SK-N-SH (cell line): ENCODE results near the gene KLHL24. TPM values are rescaled to one million over a fixed set of nuclear protein-coding genes. Genes with fewer than 3 reads are reported as not detected.

ENCODE experiments used
- CTCF ChIA-PET: fragments of 300-600, 350-600 bp; formaldehyde crosslinking; extraction: SDS; loops from one replicate; lab custom pipeline; 2021; lab: Yijun Ruan, JAX
- POLR2A ChIA-PET: fragments of 350-600 bp; sonication (Branson Sonifier 250); formaldehyde crosslinking; extraction: SDS; loops from one replicate; lab custom pipeline; 2020; ENCODE audit warnings: antibody characterized with exemption, inconsistent platforms; lab: Yijun Ruan, JAX
- DNase-seq: peaks from one replicate; pipeline ENCODE4 v3.0.0; 2012
- H2AFZ ChIP-seq: fragments of 200-600 bp; sonication (generic); 2 replicates; pipeline ENCODE4 v1.8.1; 2016; ENCODE audit warnings: antibody characterized with exemption, mild to moderate bottlenecking, low read depth
- H3F3A ChIP-seq: fragments of 200-600 bp; sonication (generic); replicated peaks from 2 replicates; pipeline ENCODE3; 2016; ENCODE audit warnings: antibody characterized with exemption, mild to moderate bottlenecking; ENCODE audit not compliant: insufficient read depth
- H3K27ac ChIP-seq, 2 experiments: fragments of 200-500 bp in 1 of 2; fragments of 200-600 bp in 1 of 2; sonication (Bioruptor generic) in 1 of 2; sonication (generic), shearing (Covaris generic) in 1 of 2; 2 replicates each; pipeline versions ENCODE4 v1.5.1 to v1.6.1; 2014 to 2016; ENCODE audit warnings: low read depth in 2 of 2, inconsistent platforms in 1 of 2, low read length in 1 of 2, mild to moderate bottlenecking in 1 of 2, mixed read lengths in 1 of 2
- H3K27me3 ChIP-seq: fragments of 200-600 bp; sonication (generic), shearing (Covaris generic); 2 replicates; pipeline ENCODE4 v1.6.1; 2016; ENCODE audit warnings: mixed run types; ENCODE audit not compliant: insufficient read depth
- H3K36me3 ChIP-seq, 2 experiments: fragments of 200-500 bp in 1 of 2; fragments of 200-600 bp in 1 of 2; sonication (Bioruptor generic) in 1 of 2; sonication (generic) in 1 of 2; replicated peaks in 1 of 2; 2 replicates each; pipeline versions ENCODE3 to v1.5.1; 2014 to 2016; ENCODE audit warnings: low read length in 1 of 2, mild to moderate bottlenecking in 1 of 2; ENCODE audit not compliant: insufficient read depth in 2 of 2, control insufficient read depth in 1 of 2
- H3K4me1 ChIP-seq, 2 experiments: fragments of 200-500 bp in 1 of 2; fragments of 200-600 bp in 1 of 2; sonication (Bioruptor generic) in 1 of 2; sonication (generic), shearing (Covaris generic) in 1 of 2; 2 replicates each; pipeline versions ENCODE4 v1.5.1 to v1.6.1; 2014 to 2016; ENCODE audit warnings: low read depth in 1 of 2, low read length in 1 of 2, mixed run types in 1 of 2; ENCODE audit not compliant: insufficient read depth in 2 of 2, control insufficient read depth in 1 of 2
- H3K4me2 ChIP-seq: fragments of 200-600 bp; sonication (generic), shearing (Covaris generic); 2 replicates; pipeline ENCODE4 v1.6.1; 2017; ENCODE audit warnings: mixed run types
- H3K4me3 ChIP-seq, 2 experiments: fragments of 200-500 bp in 1 of 2; fragments of 200-600 bp in 1 of 2; sonication (Bioruptor generic) in 1 of 2; sonication (generic), shearing (Covaris generic) in 1 of 2; 2 replicates each; pipeline versions ENCODE4 v1.5.1 to v1.8.1; 2014 to 2016; ENCODE audit warnings: low read depth in 2 of 2, inconsistent platforms in 1 of 2, low read length in 1 of 2, mild to moderate bottlenecking in 1 of 2, mixed read lengths in 1 of 2, moderate library complexity in 1 of 2
- H3K79me2 ChIP-seq: fragments of 200-600 bp; sonication (generic); 2 replicates; pipeline ENCODE4 v1.8.1; 2017; ENCODE audit warnings: mild to moderate bottlenecking; ENCODE audit not compliant: insufficient read depth
- H3K9ac ChIP-seq: fragments of 200-600 bp; sonication (generic); 2 replicates; pipeline ENCODE4 v1.6.1; 2017; ENCODE audit warnings: mixed run types
- H3K9me2 ChIP-seq: fragments of 200-600 bp; sonication (generic); 2 replicates; pipeline ENCODE4 v1.6.1; 2017; ENCODE audit warnings: mixed run types
- H3K9me3 ChIP-seq: fragments of 200-600 bp; sonication (generic); 2 replicates; pipeline ENCODE4 v1.6.1; 2017; ENCODE audit warnings: mixed run types, mild to moderate bottlenecking, moderate library complexity
- H4K20me1 ChIP-seq: fragments of 200-600 bp; sonication (generic); 2 replicates; pipeline ENCODE4 v1.6.1; 2017; ENCODE audit warnings: mild to moderate bottlenecking, mixed run types; ENCODE audit not compliant: insufficient read depth
- ELF1 ChIP-seq: IDR thresholded peaks from 2 replicates; pipeline ENCODE4 v1.4.0; 2012
- EP300 ChIP-seq, 2 experiments: IDR thresholded peaks; 2 replicates each; pipeline versions ENCODE4 v1.4.0 to v1.6.1; 2012; ENCODE audit warnings: borderline replicate concordance in 1 of 2, low read depth in 1 of 2, low read length in 1 of 2
- FOXM1 ChIP-seq: IDR thresholded peaks from 2 replicates; pipeline ENCODE4 v1.4.0; 2012; ENCODE audit warnings: low read depth, mild to moderate bottlenecking
- GABPA ChIP-seq: IDR thresholded peaks from 2 replicates; pipeline ENCODE4 v1.4.0; 2012; ENCODE audit warnings: low read depth, mild to moderate bottlenecking
- IRF3 ChIP-seq: fragments of 150-350 bp; IDR thresholded peaks from 2 replicates; pipeline ENCODE4 v1.6.1; 2016; ENCODE audit warnings: mild to moderate bottlenecking, low read depth, low read length
- JUND ChIP-seq: IDR thresholded peaks from 2 replicates; pipeline ENCODE4 v1.4.0; 2012
- MAX ChIP-seq: IDR thresholded peaks from 2 replicates; pipeline ENCODE4 v1.4.0; 2012; ENCODE audit warnings: low read depth
- MEF2A ChIP-seq: IDR thresholded peaks from 2 replicates; pipeline ENCODE4 v1.4.0; 2012; ENCODE audit warnings: low read depth, borderline replicate concordance
- NRF1 ChIP-seq: IDR thresholded peaks from 2 replicates; pipeline ENCODE4 v1.6.1; 2012; ENCODE audit warnings: low read depth, mild to moderate bottlenecking, low read length
- PBX3 ChIP-seq: IDR thresholded peaks from 2 replicates; pipeline ENCODE4; 2012
- RCOR1 ChIP-seq: fragments of 150-350 bp; IDR thresholded peaks from 2 replicates; pipeline ENCODE4 v1.6.1; 2017; ENCODE audit warnings: antibody characterized with exemption, low read length
- REST ChIP-seq: IDR thresholded peaks from 2 replicates; pipeline ENCODE4 v1.6.1; 2012; ENCODE audit warnings: mild to moderate bottlenecking, low read depth, low read length, moderate library complexity
- RFX5 ChIP-seq: IDR thresholded peaks from 2 replicates; pipeline ENCODE4 v1.6.1; 2012; ENCODE audit warnings: mild to moderate bottlenecking, improper control_type of control experiment, low read length
- RXRA ChIP-seq: IDR thresholded peaks from 2 replicates; pipeline ENCODE4 v1.4.0; 2012; ENCODE audit warnings: low read depth, mild to moderate bottlenecking, borderline replicate concordance
- SMC3 ChIP-seq: IDR thresholded peaks from 2 replicates; pipeline ENCODE4 v1.6.1; 2012; ENCODE audit warnings: low read depth, low read length, improper control_type of control experiment
- TAF1 ChIP-seq: IDR thresholded peaks from 2 replicates; pipeline ENCODE4 v1.6.1; 2012; ENCODE audit warnings: low read depth, mild to moderate bottlenecking, low read length, moderate library complexity, borderline replicate concordance
- TEAD4 ChIP-seq: IDR thresholded peaks from 2 replicates; pipeline ENCODE4 v1.4.0; 2012; ENCODE audit warnings: mild to moderate bottlenecking, borderline replicate concordance; ENCODE audit not compliant: insufficient read depth
- USF2 ChIP-seq: fragments of 150-350 bp; IDR thresholded peaks from 2 replicates; pipeline ENCODE4 v1.6.1; 2017; ENCODE audit warnings: antibody characterized with exemption, low read length, low read depth, borderline replicate concordance
- YY1 ChIP-seq: IDR thresholded peaks from 2 replicates; pipeline ENCODE4 v1.4.0; 2012; ENCODE audit warnings: low read depth, mild to moderate bottlenecking
- WGBS: methylation state at CpG from one replicate; pipeline ENCODE4 v1.1.6; 2017; ENCODE audit warnings: low lambda C conversion rate; 5-methylcytosine and 5-hydroxymethylcytosine counted together
- polyA plus RNA-seq, 3 experiments: library from polyadenylated mRNA; depleted of rRNA; stranded (reverse); fragments of >200 nt; gene quantifications; 2 replicates each; pipeline ENCODE4 v1.2.3, GENCODE V29; 2012

KLHL24 gene
- polyA plus RNA-seq, 1 of the 3 experiments (the other 2 are of a cell fraction): 5.7 TPM

GRCh38 chr3:183699238-183699947, 64.0 kb downstream of the KLHL24 start (continued):
- TF ChIP-seq REST (no peak), IRF3 (no peak), RFX5 (no peak), ELF1 (no peak), NRF1 (no peak), PBX3 (no peak), MAX (no peak)

- peaks cover 75% of the 10 kb centered on the region for H4K20me1 ChIP-seq
- POLR2A ChIA-PET: no interaction called here
Measured at GRCh38 chr3:183701744-183702143, 66.3 kb downstream of the KLHL24 start.

More at GRCh38 chr3:183701744-183702143, 66.3 kb downstream of the KLHL24 start:
- H3K4me2 ChIP-seq: no peak overlapping the region
- H3K9me2 ChIP-seq: no peaks in the 10 kb centered on the region
- H3K36me3 ChIP-seq: peaks cover 0 to 14% of the 10 kb centered on the region in 2 experiments
- H3F3A ChIP-seq: peaks cover 5% of the 10 kb centered on the region
- CTCF ChIA-PET: interaction anchor here (0.8 to 1.4 kb wide), 2 partner anchors 232 to 579 kb away, joined by 3 read pairs; no protein-coding TSS in a partner anchor
- no peak overlapping the region for H3K9ac ChIP-seq
- no peaks in the 10 kb centered on the region for H3K9me3 ChIP-seq
- DNase-seq: no peak
- 92% methylated on average over 5 of the region's 5 CpGs for WGBS
- H3K4me3 ChIP-seq: no peak overlapping the region
- no peak overlapping the region for H3K27ac ChIP-seq
- H2AFZ ChIP-seq: no peak overlapping the region
- TF ChIP-seq TEAD4 (no peak), JUND (no peak), USF2 (no peak), YY1 (no peak), FOXM1 (no peak), TAF1 (no peak), MEF2A (no peak), EP300 (IDR thresholded peaks at IDR 0.05; ENCODE audit: borderline replicate concordance in 1 of 2, low read depth in 1 of 2, low read length in 1 of 2) (no peak), REST (no peak), ELF1 (no peak), NRF1 (no peak), GABPA (no peak), RXRA (no peak), SMC3 (no peak), RCOR1 (no peak)
- H3K27me3 ChIP-seq: no peaks in the 10 kb centered on the region
- peaks cover 90% of the 10 kb centered on the region for H3K79me2 ChIP-seq
- H3K4me1 ChIP-seq: peaks cover 0 to 7% of the 10 kb centered on the region in 2 experiments; a peak in 2 of 4 replicates
